OCI-LY3 (cell line): ENCODE data around the gene VTI1B.
"Not testable (repeated sequence)": the region's sequence is repeated elsewhere in the genome, so short reads cannot be mapped to it uniquely, and the experiment has no call there.

Experiments used
- H2AFZ ChIP-seq: fragments of 200-600, 300-600 bp; shearing (Covaris generic); 2 replicates; pipeline ENCODE4 v1.6.0; 2014; ENCODE audit warnings: antibody characterized with exemption, low read depth, low read length
- H3K27ac ChIP-seq: fragments of 200-600, 300-600 bp; sonication (generic); 2 replicates; pipeline ENCODE4 v1.5.1; 2014; ENCODE audit warnings: mild to moderate bottlenecking, low read length, moderate library complexity, mixed read lengths
- H3K27me3 ChIP-seq: fragments of 200-600, 300-600 bp; sonication (generic); 2 replicates; pipeline ENCODE4 v1.6.1; 2014; ENCODE audit warnings: low read depth, low read length, mixed read lengths
- H3K36me3 ChIP-seq: fragments of 200-600, 300-600 bp; sonication (generic); replicated peaks from 2 replicates; pipeline ENCODE3; 2014; ENCODE audit warnings: low read depth, low read length, mixed read lengths
- H3K4me1 ChIP-seq: fragments of 300-600, 200-600 bp; sonication (generic); 2 replicates; pipeline ENCODE4 v1.6.1; 2014; ENCODE audit warnings: low read length, mixed read lengths
- H3K4me2 ChIP-seq: fragments of 200-600, 300-600 bp; sonication (generic); 2 replicates; pipeline ENCODE4 v1.6.1; 2014; ENCODE audit warnings: low read length, mixed read lengths
- H3K4me3 ChIP-seq: fragments of 300-600, 200-600 bp; sonication (generic); 2 replicates; pipeline ENCODE4 v1.5.1; 2014; ENCODE audit warnings: antibody characterized with exemption, mild to moderate bottlenecking, low read length, moderate library complexity
- H3K79me2 ChIP-seq: fragments of 300-600, 200-600 bp; shearing (Covaris generic); 2 replicates; pipeline ENCODE4 v1.6.1; 2014; ENCODE audit warnings: mild to moderate bottlenecking, low read length, mixed read lengths
- H3K9ac ChIP-seq: fragments of 300-600, 200-600 bp; shearing (Covaris generic); 2 replicates; pipeline ENCODE4 v1.6.0; 2014; ENCODE audit warnings: mild to moderate bottlenecking, low read length, moderate library complexity
- H3K9me3 ChIP-seq: fragments of 200-600, 300-600 bp; shearing (Covaris generic); 2 replicates; pipeline ENCODE4 v1.6.1; 2014; ENCODE audit warnings: low read length, mixed read lengths; ENCODE audit not compliant: insufficient read depth
- H4K20me1 ChIP-seq: fragments of 200-600, 300-600 bp; sonication (generic); 2 replicates; pipeline ENCODE4 v1.6.1; 2016; ENCODE audit warnings: low read length, mixed read lengths; ENCODE audit not compliant: insufficient read depth
- EZH2phosphoT487 ChIP-seq: fragments of 200-600 bp; shearing (Covaris generic); IDR thresholded peaks from 2 replicates; pipeline ENCODE4 v1.6.1; 2018; ENCODE audit warnings: antibody characterized with exemption, mixed run types, low read depth
- TF ChIP-seq, protein P1 (sequence below): fragments of 200-600, 300-600 bp; sonication (generic); IDR thresholded peaks from 2 replicates; pipeline ENCODE4 v1.5.1; 2014; ENCODE audit warnings: antibody characterized with exemption, low read length, low read depth

Gene VTI1B

GRCh38 chr14:67705211-67705610, 30.8 kb upstream of the VTI1B start:
- Histone ChIP-seq H3K9me3 (peaks cover 15% of the 10 kb centered on the region; the same call in 1 of the 2 replicates), H3K27me3 (no peaks in the 10 kb centered on the region), H3K36me3 (no peaks in the 10 kb centered on the region), H2AFZ (no peak overlapping the region), H3K79me2 (no peaks in the 10 kb centered on the region), H3K4me2 (no peak overlapping the region), H3K4me3 (no peak overlapping the region), H3K4me1 (peaks cover 9% of the 10 kb centered on the region), H3K27ac (no peak overlapping the region), H3K9ac (no peak overlapping the region), H4K20me1 (no peaks in the 10 kb centered on the region)
- TF ChIP-seq, protein P1, sequence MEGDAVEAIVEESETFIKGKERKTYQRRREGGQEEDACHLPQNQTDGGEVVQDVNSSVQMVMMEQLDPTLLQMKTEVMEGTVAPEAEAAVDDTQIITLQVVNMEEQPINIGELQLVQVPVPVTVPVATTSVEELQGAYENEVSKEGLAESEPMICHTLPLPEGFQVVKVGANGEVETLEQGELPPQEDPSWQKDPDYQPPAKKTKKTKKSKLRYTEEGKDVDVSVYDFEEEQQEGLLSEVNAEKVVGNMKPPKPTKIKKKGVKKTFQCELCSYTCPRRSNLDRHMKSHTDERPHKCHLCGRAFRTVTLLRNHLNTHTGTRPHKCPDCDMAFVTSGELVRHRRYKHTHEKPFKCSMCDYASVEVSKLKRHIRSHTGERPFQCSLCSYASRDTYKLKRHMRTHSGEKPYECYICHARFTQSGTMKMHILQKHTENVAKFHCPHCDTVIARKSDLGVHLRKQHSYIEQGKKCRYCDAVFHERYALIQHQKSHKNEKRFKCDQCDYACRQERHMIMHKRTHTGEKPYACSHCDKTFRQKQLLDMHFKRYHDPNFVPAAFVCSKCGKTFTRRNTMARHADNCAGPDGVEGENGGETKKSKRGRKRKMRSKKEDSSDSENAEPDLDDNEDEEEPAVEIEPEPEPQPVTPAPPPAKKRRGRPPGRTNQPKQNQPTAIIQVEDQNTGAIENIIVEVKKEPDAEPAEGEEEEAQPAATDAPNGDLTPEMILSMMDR, result no peak
- no peak for TF ChIP-seq EZH2phosphoT487

DNA sequence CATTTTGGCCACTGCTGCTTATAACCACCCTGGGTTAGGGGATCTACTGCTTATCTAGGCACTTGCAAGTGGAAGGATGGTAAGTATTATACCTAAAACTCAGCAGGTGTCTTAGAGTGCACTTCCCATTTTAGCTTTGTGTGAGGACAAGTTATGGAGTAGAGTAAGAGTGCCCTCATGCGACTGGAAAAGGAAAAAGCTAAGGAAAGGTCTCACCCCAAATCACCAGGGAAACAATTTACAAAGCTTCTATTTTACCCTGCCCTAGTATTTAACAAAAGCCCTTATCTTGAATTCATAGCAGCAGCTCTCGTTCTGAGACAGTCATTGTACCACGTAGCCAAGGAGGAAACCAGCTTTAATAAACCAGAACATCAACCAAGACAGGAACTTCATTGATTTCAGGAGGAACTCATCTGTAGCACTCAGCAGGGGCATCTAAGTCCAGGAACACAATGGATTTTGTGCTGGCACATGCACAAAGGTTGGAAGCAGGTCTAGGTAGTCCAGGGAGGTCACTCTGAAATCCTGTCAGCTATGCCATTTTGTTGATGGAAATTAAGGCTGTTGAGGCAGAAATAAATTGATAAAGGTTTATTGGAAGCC, 30.2 kb upstream of the VTI1B start:
- H4K20me1 ChIP-seq, result no peaks in the 10 kb centered on the region
- H3K27ac ChIP-seq, result no peak overlapping the region
- peak overlapping the region; percentile 12; the same call in 1 of the 2 replicates for H3K9ac ChIP-seq
- H3K9me3 ChIP-seq, result peaks cover 12% of the 10 kb centered on the region; the same call in 1 of the 2 replicates
- no peak for TF ChIP-seq EZH2phosphoT487
- TF ChIP-seq, protein P1, result peak; percentile 81
- peak overlapping the region; percentile 63 for H3K4me2 ChIP-seq
- no peaks in the 10 kb centered on the region for H3K27me3 ChIP-seq
- no peaks in the 10 kb centered on the region for H3K36me3 ChIP-seq
- no peaks in the 10 kb centered on the region for H3K79me2 ChIP-seq
- peak overlapping the region; percentile 99; the same call in 1 of the 2 replicates for H2AFZ ChIP-seq
- H3K4me3 ChIP-seq, result peak overlapping the region; percentile 47
- H3K4me1 ChIP-seq, result peaks cover 9% of the 10 kb centered on the region

- Histone ChIP-seq H3K4me3 (peak overlapping the region; percentile 47), H3K36me3 (no peaks in the 10 kb centered on the region), H3K4me1 (peaks cover 9% of the 10 kb centered on the region), H2AFZ (peak overlapping the region; percentile 99), H3K79me2 (no peaks in the 10 kb centered on the region), H4K20me1 (no peaks in the 10 kb centered on the region), H3K27ac (no peak overlapping the region), H3K9me3 (peaks cover 8% of the 10 kb centered on the region; the same call in 1 of the 2 replicates), H3K9ac (peak overlapping the region; percentile 12; the same call in 1 of the 2 replicates), H3K27me3 (no peaks in the 10 kb centered on the region), H3K4me2 (peak overlapping the region; percentile 63)
- TF ChIP-seq, protein P1, result no peak
- TF ChIP-seq EZH2phosphoT487, result no peak
These were observed 29.6 kb upstream of the VTI1B start for GRCh38 chr14:67703997-67704396.

DNA sequence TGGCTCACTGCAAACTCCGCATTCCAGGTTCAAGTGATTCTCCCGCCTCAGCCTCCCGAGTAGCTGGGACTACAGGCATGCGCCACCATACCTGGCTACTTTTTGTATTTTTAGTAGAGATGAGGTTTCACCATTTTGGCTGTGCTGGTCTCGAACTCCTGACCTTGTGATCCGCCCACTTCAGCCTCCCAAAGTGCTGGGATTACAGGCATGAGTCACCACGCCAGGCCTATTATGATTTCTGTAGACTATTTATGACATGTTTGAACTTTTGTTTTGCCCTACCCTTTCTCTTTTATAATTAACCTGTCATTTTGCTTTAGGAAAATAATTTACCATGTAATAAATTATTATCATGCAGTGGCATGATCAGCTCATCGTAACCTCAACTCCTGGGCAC, 27.1 kb upstream of the VTI1B start, which contains the start of gene RDH12:
Gene RDH12 (plus strand): TSS at position 395 of the 400 bp plus-strand sequence. CDS start 20,757 bp downstream, outside the sequence.
- not testable (repeated sequence) for H3K9ac ChIP-seq, H3K4me3 ChIP-seq, H2AFZ ChIP-seq

More for the DNA sequence above, 27.1 kb upstream of the VTI1B start, which contains the start of gene RDH12:
- not testable (repeated sequence) for H3K79me2 ChIP-seq, H4K20me1 ChIP-seq, H3K4me2 ChIP-seq, H3K4me1 ChIP-seq, H3K27me3 ChIP-seq, H3K9me3 ChIP-seq, H3K27ac ChIP-seq, H3K36me3 ChIP-seq
